ENCODE data around the gene HMCN1.

Gene HMCN1

GRCh38 chr1:185813401-185813979 lies 79.3 kb downstream of the HMCN1 start:
- peak; percentile 4 for DNase-seq (ENCODE audit: low spot score)
- TF ChIP-seq CTCF (IDR thresholded peaks at IDR 0.05; ENCODE audit: extremely low read depth, missing control alignments) = peak; percentile 34

- no peak for TF ChIP-seq CTCF (IDR thresholded peaks at IDR 0.05; ENCODE audit: extremely low read depth, missing control alignments)
- DNase-seq (ENCODE audit: low spot score) = no peak
These were observed 82.3 kb downstream of the HMCN1 start for GRCh38 chr1:185816460-185816859.

GRCh38 chr1:185819798-185820197 lies 85.6 kb downstream of the HMCN1 start:
- no peak for TF ChIP-seq CTCF (IDR thresholded peaks at IDR 0.05; ENCODE audit: extremely low read depth, missing control alignments)
- DNase-seq (ENCODE audit: low spot score) = no peak

GRCh38 chr1:185821612-185822385 lies 87.6 kb downstream of the HMCN1 start:
- no peak for DNase-seq (ENCODE audit: low spot score)
- TF ChIP-seq CTCF (IDR thresholded peaks at IDR 0.05; ENCODE audit: extremely low read depth, missing control alignments) = no peak

GRCh38 chr1:185823467-185823866 lies 89.3 kb downstream of the HMCN1 start:
- DNase-seq (ENCODE audit: low spot score) = no peak
- no peak for TF ChIP-seq CTCF (IDR thresholded peaks at IDR 0.05; ENCODE audit: extremely low read depth, missing control alignments)

- no peak for TF ChIP-seq CTCF (IDR thresholded peaks at IDR 0.05; ENCODE audit: extremely low read depth, missing control alignments)
- no peak for DNase-seq (ENCODE audit: low spot score)
These were observed 89.9 kb downstream of the HMCN1 start for GRCh38 chr1:185824106-185824505.

GRCh38 chr1:185825556-185825955 lies 91.4 kb downstream of the HMCN1 start:
- DNase-seq (ENCODE audit: low spot score) = no peak
- no peak for TF ChIP-seq CTCF (IDR thresholded peaks at IDR 0.05; ENCODE audit: extremely low read depth, missing control alignments)
